Measurements from ENCODE around the gene CALN1.

Gene CALN1

GRCh38 chr7:72260406-72260805 is 151.7 kb downstream of the CALN1 start:
- H3K9ac ChIP-seq (ENCODE audit: low read length): no peak overlapping the region
- H3K9me3 ChIP-seq (ENCODE audit: insufficient read depth, low read length): no peaks in the 10 kb centered on the region
- no peaks in the 10 kb centered on the region for H3K27me3 ChIP-seq (ENCODE audit: low read depth, low read length)
- no peaks in the 10 kb centered on the region for H3K79me2 ChIP-seq (ENCODE audit: low read length)
- H2AFZ ChIP-seq (ENCODE audit: low read depth, low read length): no peak overlapping the region
- H3K27ac ChIP-seq (ENCODE audit: low read length): no peak overlapping the region
- no peaks in the 10 kb centered on the region for H4K20me1 ChIP-seq (ENCODE audit: insufficient read depth, low read length)
- no peaks in the 10 kb centered on the region for H3K36me3 ChIP-seq (replicated peaks; ENCODE audit: low read depth, low read length)
- H3K4me1 ChIP-seq (ENCODE audit: low read length): no peaks in the 10 kb centered on the region
- H3K4me3 ChIP-seq (ENCODE audit: low read length): no peak overlapping the region
- no peak for TF ChIP-seq EZH2phosphoT487 (IDR thresholded peaks at IDR 0.05; ENCODE audit: low read depth)
- no peak for TF ChIP-seq CTCF (IDR thresholded peaks at IDR 0.05; ENCODE audit: low read depth, low read length)
- no peak overlapping the region for H3K4me2 ChIP-seq (ENCODE audit: low read length)

GRCh38 chr7:72258074-72258473 is 154.1 kb downstream of the CALN1 start:
- no peak overlapping the region for H3K4me3 ChIP-seq (ENCODE audit: low read length)
- TF ChIP-seq EZH2phosphoT487 (IDR thresholded peaks at IDR 0.05; ENCODE audit: low read depth) (no peak), CTCF (IDR thresholded peaks at IDR 0.05; ENCODE audit: low read depth, low read length) (no peak)
- no peak overlapping the region for H2AFZ ChIP-seq (ENCODE audit: low read depth, low read length)
- no peaks in the 10 kb centered on the region for H4K20me1 ChIP-seq (ENCODE audit: insufficient read depth, low read length)
- H3K79me2 ChIP-seq (ENCODE audit: low read length): no peaks in the 10 kb centered on the region
- no peak overlapping the region for H3K4me2 ChIP-seq (ENCODE audit: low read length)
- no peaks in the 10 kb centered on the region for H3K4me1 ChIP-seq (ENCODE audit: low read length)
- no peaks in the 10 kb centered on the region for H3K36me3 ChIP-seq (replicated peaks; ENCODE audit: low read depth, low read length)
- H3K9ac ChIP-seq (ENCODE audit: low read length): no peak overlapping the region
- H3K9me3 ChIP-seq (ENCODE audit: insufficient read depth, low read length): no peaks in the 10 kb centered on the region
- no peaks in the 10 kb centered on the region for H3K27me3 ChIP-seq (ENCODE audit: low read depth, low read length)
- H3K27ac ChIP-seq (ENCODE audit: low read length): no peak overlapping the region

- no peaks in the 10 kb centered on the region for H3K36me3 ChIP-seq (replicated peaks; ENCODE audit: low read depth, low read length)
- H3K9ac ChIP-seq (ENCODE audit: low read length): no peak overlapping the region
- H3K27ac ChIP-seq (ENCODE audit: low read length): no peak overlapping the region
- H3K4me1 ChIP-seq (ENCODE audit: low read length): no peaks in the 10 kb centered on the region
- H3K79me2 ChIP-seq (ENCODE audit: low read length): no peaks in the 10 kb centered on the region
- no peak for TF ChIP-seq EZH2phosphoT487 (IDR thresholded peaks at IDR 0.05; ENCODE audit: low read depth)
- no peaks in the 10 kb centered on the region for H3K9me3 ChIP-seq (ENCODE audit: insufficient read depth, low read length)
- H2AFZ ChIP-seq (ENCODE audit: low read depth, low read length): no peak overlapping the region
- H3K4me3 ChIP-seq (ENCODE audit: low read length): no peak overlapping the region
- H3K27me3 ChIP-seq (ENCODE audit: low read depth, low read length): no peaks in the 10 kb centered on the region
- H4K20me1 ChIP-seq (ENCODE audit: insufficient read depth, low read length): no peaks in the 10 kb centered on the region
- H3K4me2 ChIP-seq (ENCODE audit: low read length): no peak overlapping the region
Measured at GRCh38 chr7:72254455-72254854, 157.7 kb downstream of the CALN1 start.

GRCh38 chr7:72249106-72249505 is 163.0 kb downstream of the CALN1 start:
- no peaks in the 10 kb centered on the region for H3K27me3 ChIP-seq (ENCODE audit: low read depth, low read length)
- H3K79me2 ChIP-seq (ENCODE audit: low read length): no peaks in the 10 kb centered on the region
- H3K36me3 ChIP-seq (replicated peaks; ENCODE audit: low read depth, low read length): no peaks in the 10 kb centered on the region
- TF ChIP-seq CTCF (IDR thresholded peaks at IDR 0.05; ENCODE audit: low read depth, low read length) (no peak), EZH2phosphoT487 (IDR thresholded peaks at IDR 0.05; ENCODE audit: low read depth) (no peak)
- no peak overlapping the region for H3K9ac ChIP-seq (ENCODE audit: low read length)
- H3K4me2 ChIP-seq (ENCODE audit: low read length): no peak overlapping the region
- no peaks in the 10 kb centered on the region for H3K4me1 ChIP-seq (ENCODE audit: low read length)
- H2AFZ ChIP-seq (ENCODE audit: low read depth, low read length): no peak overlapping the region
- H3K27ac ChIP-seq (ENCODE audit: low read length): no peak overlapping the region
- H3K4me3 ChIP-seq (ENCODE audit: low read length): no peak overlapping the region
- H3K9me3 ChIP-seq (ENCODE audit: insufficient read depth, low read length): no peaks in the 10 kb centered on the region
- no peaks in the 10 kb centered on the region for H4K20me1 ChIP-seq (ENCODE audit: insufficient read depth, low read length)
